H9 (cell line): ENCODE results near the gene EGLN1. TPM values are rescaled to one million over a fixed set of nuclear protein-coding genes. Genes with fewer than 3 reads are reported as not detected.

Experiments used
- DNase-seq: peaks from one replicate; pipeline ENCODE4 v3.0.0-alpha.2; 2017
- H2AFZ ChIP-seq: one replicate; pipeline ENCODE4 v1.6.1; 2013; ENCODE audit warnings: mild to moderate bottlenecking, low read length, control low read depth, moderate library complexity
- H2AK5ac ChIP-seq: 2 replicates; pipeline ENCODE4 v1.6.1; 2013; ENCODE audit warnings: low read length, control low read depth, mixed read lengths; ENCODE audit not compliant: insufficient read length
- H2BK120ac ChIP-seq: one replicate; pipeline ENCODE4 v1.6.1; 2013; ENCODE audit warnings: low read depth, mild to moderate bottlenecking, low read length, control low read depth, inconsistent platforms; ENCODE audit not compliant: poor library complexity, severe bottlenecking
- H2BK12ac ChIP-seq: 2 replicates; pipeline ENCODE4 v1.6.1; 2013; ENCODE audit warnings: low read length, control low read depth, mixed read lengths, low read depth; ENCODE audit not compliant: insufficient read length
- H2BK15ac ChIP-seq: 2 replicates; pipeline ENCODE4 v1.6.1; 2013; ENCODE audit warnings: low read depth, low read length, control low read depth
- H2BK20ac ChIP-seq: one replicate; pipeline ENCODE4 v1.6.1; 2013; ENCODE audit warnings: low read depth, mild to moderate bottlenecking, low read length, control low read depth, inconsistent platforms; ENCODE audit not compliant: poor library complexity, severe bottlenecking
- H2BK5ac ChIP-seq: 2 replicates; pipeline ENCODE4 v1.6.1; 2013; ENCODE audit warnings: low read length, control low read depth, mixed read lengths; ENCODE audit not compliant: insufficient read length
- H3K14ac ChIP-seq: 2 replicates; pipeline ENCODE4 v1.6.1; 2013; ENCODE audit warnings: low read length, control low read depth; ENCODE audit not compliant: insufficient read depth
- H3K18ac ChIP-seq: 2 replicates; pipeline ENCODE4 v1.6.1; 2013; ENCODE audit warnings: low read depth, mild to moderate bottlenecking, mixed read lengths, low read length, control low read depth; ENCODE audit not compliant: insufficient read length
- H3K23ac ChIP-seq: 2 replicates; pipeline ENCODE4 v1.6.1; 2013; ENCODE audit warnings: low read length, control low read depth, mixed read lengths, low read depth; ENCODE audit not compliant: insufficient read length
- H3K23me2 ChIP-seq: 2 replicates; pipeline ENCODE4 v1.6.1; 2013; ENCODE audit warnings: low read depth, mild to moderate bottlenecking, mixed read lengths, low read length, control low read depth; ENCODE audit not compliant: insufficient read length, poor library complexity, severe bottlenecking
- H3K27ac ChIP-seq: 2 replicates; pipeline ENCODE4 v1.5.1; 2013; ENCODE audit warnings: low read length, control low read depth, mixed read lengths, low read depth; ENCODE audit not compliant: insufficient read length
- H3K27me3 ChIP-seq: 2 replicates; pipeline ENCODE4 v1.6.1; 2013; ENCODE audit warnings: low read length, control low read depth, inconsistent platforms; ENCODE audit not compliant: insufficient read depth
- H3K4ac ChIP-seq: 2 replicates; pipeline ENCODE4 v1.6.1; 2013; ENCODE audit warnings: low read depth, mild to moderate bottlenecking, control low read depth, inconsistent platforms, low read length, moderate library complexity
- H3K4me1 ChIP-seq: 2 replicates; pipeline ENCODE4 v1.6.1; 2013; ENCODE audit warnings: low read length, control low read depth, inconsistent platforms; ENCODE audit not compliant: insufficient read depth
- H3K4me2 ChIP-seq: 2 replicates; pipeline ENCODE4 v1.6.1; 2013; ENCODE audit warnings: low read length, control low read depth, mixed read lengths; ENCODE audit not compliant: insufficient read length, insufficient read depth
- H3K56ac ChIP-seq: 2 replicates; pipeline ENCODE4 v1.6.1; 2013; ENCODE audit warnings: low read depth, mild to moderate bottlenecking, mixed read lengths, low read length, control low read depth; ENCODE audit not compliant: insufficient read length
- H3K79me1 ChIP-seq: 2 replicates; pipeline ENCODE4 v1.6.1; 2013; ENCODE audit warnings: low read depth, mild to moderate bottlenecking, moderate library complexity, low read length, control low read depth, inconsistent platforms; ENCODE audit not compliant: insufficient read depth, poor library complexity, severe bottlenecking
- H3K79me2 ChIP-seq: 2 replicates; pipeline ENCODE4 v1.6.1; 2013; ENCODE audit warnings: low read length, control low read depth, inconsistent platforms; ENCODE audit not compliant: insufficient read depth
- H3K9ac ChIP-seq: 2 replicates; pipeline ENCODE4 v1.6.1; 2013; ENCODE audit warnings: low read length, control low read depth, mixed read lengths; ENCODE audit not compliant: insufficient read length; ENCODE audit errors: extremely low read depth
- H3K9me3 ChIP-seq: one replicate; pipeline ENCODE4 v1.6.1; 2013; ENCODE audit warnings: low read depth, low read length, inconsistent platforms; ENCODE audit not compliant: control insufficient read depth
- H3T11ph ChIP-seq: one replicate; pipeline ENCODE4 v1.6.1; 2013; ENCODE audit warnings: mild to moderate bottlenecking, low read length, control low read depth, inconsistent platforms
- H4K20me1 ChIP-seq: one replicate; pipeline ENCODE4 v1.6.1; 2013; ENCODE audit not compliant: control insufficient read depth, insufficient read length, insufficient read depth
- H4K5ac ChIP-seq: 2 replicates; pipeline ENCODE4 v1.6.1; 2013; ENCODE audit warnings: low read depth, mild to moderate bottlenecking, mixed read lengths, low read length, control low read depth; ENCODE audit not compliant: insufficient read length
- H4K8ac ChIP-seq: replicated peaks from 2 replicates; pipeline ENCODE4 v1.6.1; 2013; ENCODE audit warnings: low read length, control low read depth, mixed read lengths, low read depth; ENCODE audit not compliant: insufficient read length
- H4K91ac ChIP-seq: 2 replicates; pipeline ENCODE4 v1.6.1; 2013; ENCODE audit warnings: low read depth, mild to moderate bottlenecking, moderate library complexity, mixed read lengths, low read length, control low read depth; ENCODE audit not compliant: insufficient read length
- H3K27ac Mint-ChIP-seq, 3 experiments: 2 replicates in 2 of 3; 3 replicates in 1 of 3; pipeline ENCODE4 v1.8.0; 2020 to 2021; ENCODE audit warnings: mixed read lengths in 3 of 3, mild to moderate bottlenecking in 1 of 3, moderate library complexity in 1 of 3
- H3K27me3 Mint-ChIP-seq: 2 replicates; pipeline ENCODE4 v1.8.0; 2021; ENCODE audit warnings: low read depth, mild to moderate bottlenecking, moderate library complexity, mixed read lengths
- H3K36me3 Mint-ChIP-seq, 3 experiments: 2 replicates in 2 of 3; 3 replicates in 1 of 3; pipeline ENCODE4 v1.8.0; 2020 to 2021; ENCODE audit warnings: low read depth in 3 of 3, mixed read lengths in 3 of 3; ENCODE audit not compliant: insufficient read depth in 1 of 3
- H3K4me1 Mint-ChIP-seq, 2 experiments: 2 replicates each; pipeline ENCODE4 v1.8.0; 2020; ENCODE audit warnings: mixed read lengths in 2 of 2
- H3K4me3 Mint-ChIP-seq, 2 experiments: 2 replicates in 1 of 2; 3 replicates in 1 of 2; pipeline ENCODE4 v1.8.0; 2020 to 2021; ENCODE audit warnings: mild to moderate bottlenecking in 2 of 2, mixed read lengths in 2 of 2, moderate library complexity in 1 of 2
- H3K9me3 Mint-ChIP-seq, 2 experiments: 2 replicates in 1 of 2; 3 replicates in 1 of 2; pipeline ENCODE4 v1.8.0; 2020; ENCODE audit warnings: mild to moderate bottlenecking in 2 of 2, mixed read lengths in 2 of 2, moderate library complexity in 1 of 2
- CTCF ChIP-seq: fragments of 200-600 bp; sonication (generic); conservative IDR thresholded peaks from 3 replicates; pipeline ENCODE4 v1.8.0; 2021; ENCODE audit warnings: antibody characterized with exemption, mild to moderate bottlenecking
- WGBS: extraction: QIAGEN DNeasy Blood & Tissue Kit; methylation state at CpG from one replicate; pipeline ENCODE4 v1.1.7; 2013; ENCODE audit warnings: missing lambda C conversion rate, low lambda C conversion rate, mixed read lengths; ENCODE audit not compliant: insufficient read length; ENCODE audit errors: extremely low coverage; 5-methylcytosine and 5-hydroxymethylcytosine counted together
- total RNA-seq: library from RNA; stranded (reverse); gene quantifications from 2 replicates; pipeline ENCODE4 v1.2.1, GENCODE V29; 2021

The EGLN1 gene
- total RNA-seq, 1 experiment from 2014 or later, result 8.4 TPM

- Histone ChIP-seq H3K4ac (no peak overlapping the region), H3K23ac (no peak overlapping the region), H2AFZ (no peak overlapping the region), H2BK15ac (no peak overlapping the region), H3K23me2 (no peaks in the 10 kb centered on the region), H2BK12ac (no peak overlapping the region), H3T11ph (no peak overlapping the region), H2BK20ac (no peak overlapping the region), H2BK5ac (no peak overlapping the region), H4K5ac (no peak overlapping the region), H3K79me2 (no peaks in the 10 kb centered on the region), H3K27ac (no peak overlapping the region), H3K14ac (no peak overlapping the region), H3K4me1 (no peaks in the 10 kb centered on the region), H3K18ac (no peak overlapping the region), H3K56ac (no peak overlapping the region), H4K8ac (no peak overlapping the region), H3K9ac (no peak overlapping the region), H2AK5ac (no peak overlapping the region), H3K4me2 (no peak overlapping the region), H4K91ac (no peak overlapping the region), H4K20me1 (no peaks in the 10 kb centered on the region), H3K9me3 (no peaks in the 10 kb centered on the region), H3K79me1 (no peaks in the 10 kb centered on the region), H2BK120ac (no peak overlapping the region), H3K27me3 (no peaks in the 10 kb centered on the region)
- TF ChIP-seq CTCF, result no peak
- no peak for DNase-seq
- Mint-ChIP-seq H3K27ac (no peak overlapping the region), H3K4me1 (peaks cover 6 to 11% of the 10 kb centered on the region in 2 experiments), H3K27me3 (no peaks in the 10 kb centered on the region), H3K36me3 (no peaks in the 10 kb centered on the region), H3K9me3 (no peaks in the 10 kb centered on the region), H3K4me3 (no peak overlapping the region)
- WGBS, result no CpG with 5 or more reads among the region's 3 CpGs
Observed at GRCh38 chr1:231382426-231382825, 39.7 kb downstream of the EGLN1 start.
